ENCODE results near the gene TNFSF10. TPM values are rescaled to one million over a fixed set of nuclear protein-coding genes. Genes with fewer than 3 reads are reported as not detected.
"Not testable (repeated sequence)": the region's sequence is repeated elsewhere in the genome, so short reads cannot be mapped to it uniquely, and the experiment has no call there.

TNFSF10 gene
- total RNA-seq (10 to 100 TPM; 52.2 to 95.2 TPM), polyA plus RNA-seq (ENCODE audit: insufficient read length in 6 of 6) (10 to 100 TPM; 32.8 to 53.4 (median 43.0) TPM)
- long read RNA-seq, donor 1, transcript TNFSF10-201 (5 exons, 1,953 nt) = major isoform, 9 of 9 reads
- long read RNA-seq, donor 1, partial matches to known transcripts = 0 of 9 reads
- long read RNA-seq, donor 1, other reads (novel, unspliced or antisense) = 0 of 9 reads
- long read RNA-seq, donor 2, transcript TNFSF10-201 (5 exons, 1,953 nt) = major isoform, 6 of 8 reads
- long read RNA-seq, donor 2, partial matches to known transcripts = 0 of 8 reads
- long read RNA-seq, donor 2, other reads (novel, unspliced or antisense) = 0 of 8 reads
- long read RNA-seq, donor 3, transcript TNFSF10-201 (5 exons, 1,953 nt) = major isoform, 12 of 14 reads
- long read RNA-seq, donor 3, partial matches to known transcripts = 0 of 14 reads
- long read RNA-seq, donor 3, other reads (novel, unspliced or antisense) = 0 of 14 reads
- long read RNA-seq, donor 4, transcript TNFSF10-201 (5 exons, 1,953 nt) = major isoform, 19 of 33 reads
- long read RNA-seq, donor 4, partial matches to known transcripts = 1 of 33 reads
- long read RNA-seq, donor 4, other reads (novel, unspliced or antisense) = 10 of 33 reads
- long read RNA-seq, donor 5, transcript TNFSF10-201 (5 exons, 1,953 nt) = major isoform, 11 of 11 reads
- long read RNA-seq, donor 5, partial matches to known transcripts = 0 of 11 reads
- long read RNA-seq, donor 5, other reads (novel, unspliced or antisense) = 0 of 11 reads
- long read RNA-seq, donor 6, transcript TNFSF10-201 (5 exons, 1,953 nt) = major isoform, 9 of 11 reads
- long read RNA-seq, donor 6, partial matches to known transcripts = 0 of 11 reads
- long read RNA-seq, donor 6, other reads (novel, unspliced or antisense) = 0 of 11 reads
- long read RNA-seq, donor 7, transcript TNFSF10-201 (5 exons, 1,953 nt) = major isoform, 10 of 16 reads
- long read RNA-seq, donor 7, partial matches to known transcripts = 6 of 16 reads
- long read RNA-seq, donor 7, other reads (novel, unspliced or antisense) = 0 of 16 reads
- long read RNA-seq, donor 8, transcript TNFSF10-201 (5 exons, 1,953 nt) = major isoform, 9 of 10 reads
- long read RNA-seq, donor 8, partial matches to known transcripts = 0 of 10 reads
- long read RNA-seq, donor 8, other reads (novel, unspliced or antisense) = 0 of 10 reads
- long read RNA-seq, donor 9 = 0 reads
- long read RNA-seq, donor 10, transcript TNFSF10-201 (5 exons, 1,953 nt) = major isoform, 64 of 70 reads
- long read RNA-seq, donor 10, partial matches to known transcripts = 0 of 70 reads
- long read RNA-seq, donor 10, other reads (novel, unspliced or antisense) = 4 of 70 reads
- long read RNA-seq, donor 11, partial matches to known transcripts = 7 of 10 reads
- long read RNA-seq, donor 11, other reads (novel, unspliced or antisense) = 0 of 10 reads
- long read RNA-seq, donor 12, transcript TNFSF10-201 (5 exons, 1,953 nt) = major isoform, 11 of 11 reads
- long read RNA-seq, donor 12, partial matches to known transcripts = 0 of 11 reads
- long read RNA-seq, donor 12, other reads (novel, unspliced or antisense) = 0 of 11 reads

DNA sequence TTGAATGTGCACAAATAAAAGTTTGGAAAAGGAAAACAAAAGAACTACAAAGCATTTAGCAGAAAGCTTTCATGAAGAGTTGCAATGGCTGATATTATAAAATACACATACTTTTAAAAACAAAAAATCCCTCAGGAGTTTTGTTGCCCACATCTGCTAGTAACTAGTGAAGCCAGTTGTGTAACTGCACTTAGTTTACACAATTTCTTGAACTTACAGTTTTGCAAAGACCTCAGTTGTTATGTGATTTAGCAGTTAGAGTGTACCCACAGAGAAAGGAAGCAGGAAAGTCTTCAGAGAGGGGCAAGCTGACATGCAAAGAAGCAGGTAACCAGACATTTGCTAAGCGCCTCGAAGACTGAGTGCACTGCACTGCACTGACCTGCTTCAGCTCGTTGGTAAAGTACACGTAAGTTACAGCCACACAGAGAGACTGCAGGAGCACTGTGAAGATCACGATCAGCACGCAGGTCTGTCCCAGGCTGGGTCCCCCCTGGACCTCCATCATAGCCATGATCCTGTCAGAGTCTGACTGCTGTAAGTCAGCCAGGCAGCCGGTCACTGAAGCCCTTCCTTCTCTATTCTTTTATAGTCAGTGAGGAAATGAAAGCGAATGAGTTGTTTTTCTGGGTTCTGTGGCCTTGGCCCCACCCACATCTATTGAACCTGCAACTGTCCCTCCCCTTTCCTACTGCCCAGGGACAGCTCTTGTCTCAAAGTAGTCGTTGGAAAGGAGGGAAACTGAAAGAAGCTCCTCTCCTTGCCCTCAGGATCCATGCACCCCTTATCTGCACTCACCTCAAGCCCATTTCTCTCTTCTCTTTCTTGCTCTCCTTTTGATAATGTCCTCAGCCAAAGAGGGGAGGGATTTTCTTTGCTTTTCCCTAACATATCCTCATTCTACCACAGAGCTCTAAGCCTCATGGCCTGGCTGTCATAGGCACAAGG lies at the start of gene TNFSF10:
Gene TNFSF10 (minus strand): TSS at position 560 of the 948 bp plus-strand sequence. CDS start 46 bp downstream, at position 514.
- intact Hi-C loops (cut with DNase I) = loop anchor here in 1 of 2 donors (10.0 kb wide), 1 partner anchor 72 kb away; no protein-coding TSS in a partner anchor
- Histone ChIP-seq H3K4me3 (peak within 1 kb of the TSS; percentile 37 to 59), H3K36me3 (no peaks in the 10 kb centered on the region), H3K27ac (peak within 1 kb of the TSS; percentile 86 to 95), H3K27me3 (no peaks in the 10 kb centered on the region), H3K9me3 (no peaks in the 10 kb centered on the region), H3K4me1 (peaks cover 8 to 38% of the 10 kb centered on the region in 2 donors)
- TF ChIP-seq, protein P1, sequence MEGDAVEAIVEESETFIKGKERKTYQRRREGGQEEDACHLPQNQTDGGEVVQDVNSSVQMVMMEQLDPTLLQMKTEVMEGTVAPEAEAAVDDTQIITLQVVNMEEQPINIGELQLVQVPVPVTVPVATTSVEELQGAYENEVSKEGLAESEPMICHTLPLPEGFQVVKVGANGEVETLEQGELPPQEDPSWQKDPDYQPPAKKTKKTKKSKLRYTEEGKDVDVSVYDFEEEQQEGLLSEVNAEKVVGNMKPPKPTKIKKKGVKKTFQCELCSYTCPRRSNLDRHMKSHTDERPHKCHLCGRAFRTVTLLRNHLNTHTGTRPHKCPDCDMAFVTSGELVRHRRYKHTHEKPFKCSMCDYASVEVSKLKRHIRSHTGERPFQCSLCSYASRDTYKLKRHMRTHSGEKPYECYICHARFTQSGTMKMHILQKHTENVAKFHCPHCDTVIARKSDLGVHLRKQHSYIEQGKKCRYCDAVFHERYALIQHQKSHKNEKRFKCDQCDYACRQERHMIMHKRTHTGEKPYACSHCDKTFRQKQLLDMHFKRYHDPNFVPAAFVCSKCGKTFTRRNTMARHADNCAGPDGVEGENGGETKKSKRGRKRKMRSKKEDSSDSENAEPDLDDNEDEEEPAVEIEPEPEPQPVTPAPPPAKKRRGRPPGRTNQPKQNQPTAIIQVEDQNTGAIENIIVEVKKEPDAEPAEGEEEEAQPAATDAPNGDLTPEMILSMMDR (IDR thresholded peaks at IDR 0.05) = no peak
- peak in 3 of 4 donors; percentile 33 to 80 (median 69) for DNase-seq
- peak; percentile 91 for ATAC-seq

DNA sequence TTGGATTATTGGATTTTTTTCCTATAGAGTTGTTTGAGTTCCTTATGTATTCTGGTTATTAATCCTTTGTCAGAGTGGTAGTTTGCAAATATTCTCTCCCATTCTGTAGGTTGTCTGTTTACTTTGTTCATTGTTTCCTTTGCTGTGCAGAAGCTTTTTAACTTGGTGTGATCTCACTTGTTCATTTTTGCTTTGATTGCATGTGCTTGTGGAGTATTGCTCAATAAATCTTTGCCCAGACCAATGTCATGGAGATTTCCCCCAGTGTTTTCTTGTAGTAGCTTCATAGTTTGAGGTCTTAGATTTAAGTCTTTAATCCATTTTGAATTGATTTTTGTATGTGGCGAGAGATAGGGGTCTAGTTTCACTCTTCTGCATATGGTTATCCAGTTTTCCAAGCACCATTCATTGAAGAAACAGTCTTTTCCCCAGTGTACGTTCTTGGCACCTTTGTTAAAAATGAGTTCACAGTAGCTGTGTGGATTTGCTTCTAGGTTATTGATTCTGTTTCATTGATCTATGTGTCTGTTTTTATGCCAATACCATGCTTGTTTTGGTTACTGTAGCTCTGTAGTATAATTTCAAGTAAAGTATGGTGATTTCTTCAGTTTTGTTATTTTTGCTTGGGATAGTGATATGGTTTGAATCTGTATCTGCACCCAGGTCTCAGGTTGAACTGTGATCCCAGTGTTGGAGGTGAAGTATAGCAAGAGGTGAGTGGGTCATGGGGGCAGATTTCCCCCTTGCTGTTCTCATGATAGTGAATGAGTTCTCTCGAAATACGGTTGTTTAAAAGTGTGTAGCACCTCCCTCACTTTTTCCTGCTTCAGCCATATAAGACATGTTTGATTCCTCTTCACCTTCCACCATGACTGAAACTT lies 46.1 kb upstream of the TNFSF10 start:
- H3K4me1 ChIP-seq = peaks cover 0 to 24% of the 10 kb centered on the region in 2 donors
- no peak overlapping the region for H3K4me3 ChIP-seq
- ATAC-seq (no peak), DNase-seq (no peak)
- intact Hi-C loops (cut with DNase I) = no loop called here
- H3K27me3 ChIP-seq = no peaks in the 10 kb centered on the region
- TF ChIP-seq, protein P1 (IDR thresholded peaks at IDR 0.05) = no peak
- peaks cover 0 to 5% of the 10 kb centered on the region in 2 donors for H3K9me3 ChIP-seq
- peak overlapping the region in 1 of 2 donors; percentile 61 for H3K27ac ChIP-seq
- H3K36me3 ChIP-seq = no peaks in the 10 kb centered on the region

DNA sequence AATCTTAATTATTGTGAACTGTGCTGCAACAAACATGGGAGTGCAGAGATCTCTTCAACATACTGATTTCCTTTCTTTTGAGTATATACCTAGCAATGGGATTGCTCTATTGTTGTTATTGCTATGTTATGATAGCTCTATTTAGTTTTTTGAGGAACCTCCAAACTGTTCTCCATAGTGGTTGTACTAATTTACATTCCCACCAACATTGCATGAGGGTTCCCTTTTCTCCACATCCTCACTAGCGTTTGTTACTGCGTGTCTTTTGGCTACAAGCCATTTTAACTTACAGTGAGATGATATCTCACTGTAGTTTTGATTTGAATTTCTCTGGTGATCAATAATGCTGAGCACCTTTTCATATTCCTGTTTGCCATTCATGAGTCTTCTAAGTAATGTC lies 45.5 kb upstream of the TNFSF10 start:
- ATAC-seq (no peak), DNase-seq (no peak)
- Histone ChIP-seq H3K4me1 (peaks cover 5 to 30% of the 10 kb centered on the region in 2 donors), H3K27me3 (no peaks in the 10 kb centered on the region), H3K4me3 (no peak overlapping the region), H3K27ac (peak overlapping the region in 1 of 2 donors; percentile 61), H3K9me3 (peaks cover 0 to 5% of the 10 kb centered on the region in 2 donors), H3K36me3 (no peaks in the 10 kb centered on the region)
- intact Hi-C loops (cut with DNase I) = no loop called here
- TF ChIP-seq, protein P1 (IDR thresholded peaks at IDR 0.05) = no peak

DNA sequence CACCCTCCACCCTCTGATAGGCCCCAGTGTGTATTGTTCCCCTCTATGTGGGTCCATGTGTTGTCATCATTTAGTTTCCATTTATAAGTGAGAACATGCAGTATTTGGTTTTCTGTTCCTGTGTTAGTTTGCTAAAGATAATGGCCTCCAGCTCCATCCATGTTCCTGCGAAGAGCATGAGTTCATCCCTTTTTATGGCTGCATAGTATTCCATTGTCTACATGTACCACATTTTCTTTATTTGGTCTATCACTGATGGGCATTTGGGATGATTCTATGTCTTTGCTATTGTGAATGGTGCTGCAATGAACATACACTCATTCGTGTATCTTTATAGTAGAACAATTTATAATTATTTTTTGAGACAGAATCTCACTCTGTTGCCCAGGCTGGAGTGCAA lies 43.6 kb upstream of the TNFSF10 start:
- H3K27ac ChIP-seq; H3K9me3 ChIP-seq; ATAC-seq; H3K27me3 ChIP-seq; H3K4me3 ChIP-seq; intact Hi-C loops (cut with DNase I); DNase-seq; H3K36me3 ChIP-seq: not testable (repeated sequence)
- peaks cover 21 to 49% of the 10 kb centered on the region in 2 donors for H3K4me1 ChIP-seq

Measured in left lung (tissue), 14 donors.